OCI-LY7 (cell line): ENCODE measurements around the gene NRN1.

ENCODE experiments used
- EZH2phosphoT487 ChIP-seq: fragments of 200-600 bp; sonication (generic); IDR thresholded peaks from 2 replicates; pipeline ENCODE4 v1.6.1; 2018; ENCODE audit warnings: low read depth, borderline replicate concordance, mild to moderate bottlenecking, mixed run types, antibody characterized with exemption, low read length, moderate library complexity, mixed read lengths
- TF ChIP-seq, protein P1 (sequence below): fragments of 200-600 bp; sonication (generic); conservative IDR thresholded peaks from 2 replicates; pipeline ENCODE4 v1.5.1; 2014; ENCODE audit warnings: mild to moderate bottlenecking, antibody characterized with exemption, low read length, moderate library complexity, mixed read lengths

- TF ChIP-seq, protein P1, sequence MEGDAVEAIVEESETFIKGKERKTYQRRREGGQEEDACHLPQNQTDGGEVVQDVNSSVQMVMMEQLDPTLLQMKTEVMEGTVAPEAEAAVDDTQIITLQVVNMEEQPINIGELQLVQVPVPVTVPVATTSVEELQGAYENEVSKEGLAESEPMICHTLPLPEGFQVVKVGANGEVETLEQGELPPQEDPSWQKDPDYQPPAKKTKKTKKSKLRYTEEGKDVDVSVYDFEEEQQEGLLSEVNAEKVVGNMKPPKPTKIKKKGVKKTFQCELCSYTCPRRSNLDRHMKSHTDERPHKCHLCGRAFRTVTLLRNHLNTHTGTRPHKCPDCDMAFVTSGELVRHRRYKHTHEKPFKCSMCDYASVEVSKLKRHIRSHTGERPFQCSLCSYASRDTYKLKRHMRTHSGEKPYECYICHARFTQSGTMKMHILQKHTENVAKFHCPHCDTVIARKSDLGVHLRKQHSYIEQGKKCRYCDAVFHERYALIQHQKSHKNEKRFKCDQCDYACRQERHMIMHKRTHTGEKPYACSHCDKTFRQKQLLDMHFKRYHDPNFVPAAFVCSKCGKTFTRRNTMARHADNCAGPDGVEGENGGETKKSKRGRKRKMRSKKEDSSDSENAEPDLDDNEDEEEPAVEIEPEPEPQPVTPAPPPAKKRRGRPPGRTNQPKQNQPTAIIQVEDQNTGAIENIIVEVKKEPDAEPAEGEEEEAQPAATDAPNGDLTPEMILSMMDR = no peak
- TF ChIP-seq EZH2phosphoT487 = no peak
Observed at GRCh38 chr6:6001443-6001842, 5.3 kb downstream of the NRN1 start.
